Ramos (cell line): ENCODE measurements around the gene EPB41L1.

ENCODE experiments used
- in situ Hi-C: fragments of 300-500 bp; cut with MboI; formaldehyde crosslinking; loops from one replicate; pipeline ENCODE4 v1.14.3; 2022; ENCODE audit warnings: low sequenced_read_pairs; ENCODE audit not compliant: unreplicated experiment

The EPB41L1 gene

DNA sequence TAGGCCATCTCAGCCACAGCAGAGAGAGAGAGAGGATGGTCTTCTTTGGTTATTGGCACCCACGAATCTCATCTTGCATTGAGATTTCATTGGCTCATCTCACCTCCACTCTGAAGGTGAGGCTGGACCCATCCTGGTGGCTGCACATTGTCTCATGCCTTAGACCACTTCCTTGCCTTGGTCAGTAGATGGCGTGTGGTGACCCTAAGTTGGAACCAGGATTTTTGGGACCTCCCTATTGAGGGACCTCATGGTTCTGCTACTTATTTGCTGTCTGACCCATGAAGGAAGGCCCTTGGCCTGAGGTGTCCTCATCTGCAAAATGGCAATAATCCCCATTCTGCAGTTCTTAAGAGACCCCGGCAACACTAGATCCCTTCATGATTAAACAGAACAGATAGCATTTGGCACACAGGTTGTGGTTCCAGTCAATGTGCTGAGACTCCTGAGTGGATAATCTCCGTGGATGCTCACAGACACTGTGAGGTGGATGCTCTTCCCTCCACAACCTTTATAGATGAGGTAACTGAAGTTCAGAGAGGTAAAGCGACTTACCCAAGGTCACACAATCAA, 60.2 kb downstream of the EPB41L1 start:
- in situ Hi-C loops: no loop called here

DNA sequence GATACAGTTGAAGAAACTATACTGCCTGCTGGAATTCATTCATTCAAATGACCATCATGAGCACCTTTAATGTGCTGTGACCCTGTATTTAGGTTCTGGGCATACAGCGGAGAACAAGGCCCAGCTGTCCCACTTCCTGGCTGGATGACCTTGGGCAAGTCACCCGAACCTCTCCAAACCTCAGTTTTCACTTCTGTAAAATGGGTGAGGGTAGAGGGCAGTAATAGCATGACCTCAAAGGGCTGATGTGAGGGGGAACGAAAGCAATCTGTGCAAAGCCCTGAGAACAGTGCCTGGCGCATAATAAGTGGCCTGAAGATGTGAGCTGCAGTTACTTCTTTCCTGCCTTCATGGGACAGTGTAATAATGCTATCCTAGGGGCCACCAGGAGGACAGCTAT, 61.2 kb downstream of the EPB41L1 start:
- in situ Hi-C loops: no loop called here

DNA sequence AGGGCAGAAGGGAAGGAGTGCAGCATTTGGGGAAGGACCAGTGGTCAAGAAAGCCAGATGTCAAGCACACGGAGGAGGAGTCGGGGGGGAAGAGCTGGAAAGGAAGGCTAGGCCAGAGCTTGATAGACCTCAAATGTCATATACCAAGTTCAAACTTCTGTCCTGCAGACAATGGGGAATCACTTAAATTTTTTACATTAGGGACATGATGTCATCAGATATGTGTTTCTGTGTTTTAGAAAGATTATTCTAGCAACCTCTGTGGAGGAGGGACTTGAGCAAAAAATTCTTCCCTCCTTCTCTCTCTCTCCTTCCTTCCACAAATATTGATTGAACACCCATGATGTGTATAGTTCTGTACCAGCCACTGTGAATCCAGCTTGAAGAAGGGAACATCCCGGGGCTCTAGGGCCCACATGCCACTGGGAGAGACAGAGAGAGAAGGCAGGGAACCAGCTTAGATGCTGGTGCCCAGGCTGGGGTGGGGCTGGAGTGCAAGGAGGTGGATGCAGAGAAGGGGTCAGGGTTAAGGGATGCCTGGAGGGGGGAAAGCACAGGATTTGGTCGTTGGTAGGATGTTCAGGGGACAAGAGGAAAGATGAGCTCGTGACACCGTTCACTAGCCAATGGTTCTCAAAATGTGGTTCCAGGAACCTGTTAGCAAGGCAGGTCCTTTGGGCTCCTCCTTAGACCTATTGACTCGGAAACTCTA, 61.9 kb downstream of the EPB41L1 start:
- in situ Hi-C loops: no loop called here

DNA sequence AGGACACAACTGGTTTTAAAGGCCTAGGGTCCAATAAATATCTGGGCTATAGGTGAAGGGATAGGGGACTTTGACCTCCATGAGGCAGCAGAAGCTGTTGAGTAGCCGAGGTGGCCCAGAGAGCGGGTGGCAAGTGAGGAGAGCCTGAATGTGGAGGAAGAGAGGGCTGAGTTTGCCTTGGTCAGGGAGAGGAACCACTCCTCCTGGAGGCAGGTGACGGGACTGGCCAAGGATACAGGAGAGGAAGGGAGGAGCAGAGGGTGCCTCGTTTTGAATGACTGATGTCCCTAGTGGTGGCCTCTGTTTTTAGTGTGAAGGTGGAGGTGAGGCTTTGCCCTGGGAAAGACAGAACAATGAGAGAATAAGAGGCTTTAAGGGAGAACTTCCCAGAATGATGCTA, 62.7 kb downstream of the EPB41L1 start:
- in situ Hi-C loops: no loop called here

DNA sequence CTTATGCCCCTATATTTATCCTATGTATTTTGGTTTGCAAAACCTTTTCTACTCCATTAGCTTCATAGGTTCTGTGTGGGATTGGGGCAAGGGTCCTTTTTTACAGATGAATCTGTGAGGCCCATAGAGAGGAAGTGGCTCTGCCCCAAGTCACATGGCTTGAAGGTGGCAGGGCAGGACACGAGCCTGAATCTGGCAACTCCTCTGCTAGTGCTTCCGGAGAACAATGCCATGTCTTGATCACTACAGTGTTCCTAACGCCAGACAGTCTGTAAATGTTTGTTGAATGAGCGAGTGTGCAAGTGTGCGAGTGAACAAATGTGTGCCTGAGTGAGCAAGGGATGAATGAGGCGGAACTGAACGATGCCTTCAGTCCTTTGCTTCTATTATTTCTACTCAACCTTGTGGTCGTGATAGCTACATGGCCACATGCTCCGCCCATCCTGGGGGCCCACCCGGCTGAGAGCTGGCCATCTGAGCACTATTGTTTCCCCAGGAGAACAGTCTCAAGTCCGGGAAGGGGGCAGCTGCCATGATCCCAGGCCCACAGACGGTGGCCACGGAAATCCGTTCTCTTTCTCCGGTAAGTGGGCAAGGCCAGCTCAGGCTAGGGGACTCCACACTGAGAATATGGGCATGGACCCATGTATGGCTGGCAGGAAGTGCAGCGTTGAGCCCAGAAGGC, 64.0 kb downstream of the EPB41L1 start:
- in situ Hi-C loops: no loop called here

DNA sequence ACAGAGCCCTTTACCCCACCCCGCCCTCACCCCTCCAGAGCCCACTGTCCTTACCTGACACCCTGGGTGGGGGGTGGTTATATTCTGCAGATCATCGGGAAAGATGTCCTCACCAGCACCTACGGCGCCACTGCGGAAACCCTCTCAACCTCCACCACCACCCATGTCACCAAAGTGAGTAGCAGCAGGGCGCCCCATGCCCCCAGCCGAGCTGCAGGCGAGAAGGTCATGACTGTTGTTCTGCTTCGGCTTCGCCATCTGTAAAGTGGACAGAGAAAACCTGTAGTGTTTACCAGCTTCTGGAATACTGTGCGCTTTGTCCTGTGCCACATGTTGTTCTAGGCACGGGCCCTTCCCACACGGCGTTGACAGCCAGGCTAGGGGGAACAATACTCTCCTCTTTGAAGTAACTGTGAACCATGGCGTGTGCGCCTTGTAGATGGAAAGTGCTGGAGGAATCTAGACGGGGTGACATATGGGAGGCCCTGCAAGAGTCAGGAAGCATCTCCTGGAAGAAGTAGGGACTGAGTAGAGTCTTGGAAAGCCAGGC, 65.2 kb downstream of the EPB41L1 start:
- in situ Hi-C loops: no loop called here

DNA sequence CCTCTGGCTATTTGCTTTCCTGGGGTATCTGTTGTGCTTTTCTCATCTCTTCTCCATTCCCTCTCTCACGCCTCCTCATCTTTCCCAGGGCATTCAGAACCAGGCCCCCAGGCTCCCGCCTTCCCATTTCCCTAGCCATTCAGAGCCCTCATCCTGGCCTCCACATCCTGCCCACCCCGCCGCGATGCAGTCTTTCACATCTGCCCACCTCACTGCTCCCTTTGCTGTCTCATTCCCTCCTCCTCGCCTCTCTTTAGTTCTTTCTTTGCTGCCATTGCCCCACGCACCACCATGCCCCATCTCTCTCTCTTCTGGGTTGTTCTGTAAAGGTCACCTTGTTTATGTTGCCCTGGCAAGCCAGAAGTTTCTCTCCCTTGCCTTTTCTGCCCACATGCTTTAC, 71.1 kb downstream of the EPB41L1 start:
- in situ Hi-C loops: no loop called here

DNA sequence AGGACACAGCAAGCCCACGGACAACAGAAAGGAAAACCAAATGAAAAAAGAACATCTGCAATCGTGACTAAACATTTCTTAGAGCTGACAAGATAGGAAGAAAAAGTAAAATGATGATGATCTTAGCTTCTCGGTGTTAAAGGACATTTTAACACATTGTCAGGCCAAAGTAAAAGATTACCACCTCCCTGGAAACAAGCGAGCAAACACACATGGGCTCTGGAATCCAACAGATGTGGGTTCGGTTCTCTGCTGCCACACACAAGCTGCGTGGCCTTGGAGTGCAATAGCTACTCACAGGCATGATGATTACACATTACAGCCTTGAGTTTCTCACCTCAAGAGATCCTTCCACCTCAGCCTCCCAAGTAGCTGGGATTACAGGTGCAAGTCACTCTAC, 74.2 kb downstream of the EPB41L1 start:
- in situ Hi-C loops: no loop called here

DNA sequence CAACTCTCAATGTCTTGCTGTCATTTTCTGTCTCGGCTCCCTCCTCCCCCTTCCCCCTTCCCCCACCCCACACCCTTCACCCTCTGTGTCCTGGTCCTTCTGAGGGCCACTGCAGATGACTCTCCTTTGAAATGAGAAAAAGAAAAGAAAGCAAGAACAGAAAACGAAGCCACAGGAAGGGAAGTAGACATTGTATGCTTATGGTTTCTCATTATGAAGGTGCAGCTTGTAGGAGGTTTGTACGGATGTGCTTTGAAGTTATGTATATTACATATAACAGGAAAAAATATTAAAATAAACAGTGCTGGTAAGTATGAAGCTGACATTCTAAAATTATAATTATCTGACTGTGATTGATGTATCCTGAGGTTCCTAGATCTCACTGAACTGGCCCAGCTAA, 75.5 kb downstream of the EPB41L1 start:
- in situ Hi-C loops: no loop called here

DNA sequence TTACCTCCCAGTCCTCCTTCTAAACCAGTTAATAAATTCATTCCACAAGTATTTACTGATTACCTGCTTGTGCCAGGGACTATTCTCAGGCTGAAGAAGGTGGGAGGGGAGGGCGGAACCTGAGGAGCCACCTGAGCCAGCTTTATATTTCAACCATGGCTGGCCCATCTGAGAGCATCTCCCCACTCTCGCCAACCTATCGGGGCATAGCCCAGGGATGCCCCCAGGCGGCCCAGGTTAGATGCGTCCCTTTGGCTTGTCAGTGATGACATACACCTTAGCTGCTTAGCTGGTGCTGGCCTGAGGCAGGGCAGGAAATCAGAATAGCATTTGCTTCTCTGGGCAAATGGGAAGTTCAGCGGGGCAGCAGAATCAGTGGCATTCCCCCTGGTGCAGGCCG, 76.8 kb downstream of the EPB41L1 start:
- in situ Hi-C loops: no loop called here

DNA sequence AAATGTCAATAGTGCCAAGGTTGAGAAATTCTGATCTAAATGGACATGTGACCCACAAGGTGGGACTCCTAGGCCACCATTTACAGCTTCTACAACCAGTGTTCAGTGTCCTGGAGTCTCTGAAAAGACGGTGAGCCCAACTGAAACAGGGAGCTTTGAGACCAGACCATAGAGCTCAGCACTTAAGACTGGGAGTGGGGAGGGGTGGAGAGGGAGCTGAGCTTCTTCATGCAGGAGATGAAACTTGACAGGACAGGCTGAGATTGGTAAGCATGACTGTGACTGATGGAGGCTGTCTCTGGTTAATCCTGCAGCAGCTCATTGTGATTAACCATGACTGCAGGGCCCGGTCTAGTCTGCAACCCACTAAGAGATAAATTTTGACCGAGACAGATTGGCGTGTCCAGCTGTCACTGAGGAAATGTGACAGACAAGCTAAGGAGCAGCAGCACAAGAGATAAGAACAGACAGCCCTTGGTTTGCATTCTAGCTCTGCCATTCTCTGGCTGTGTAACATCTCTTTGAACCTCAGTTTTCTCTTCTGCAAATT, 80.3 kb downstream of the EPB41L1 start:
- in situ Hi-C loops: no loop called here

DNA sequence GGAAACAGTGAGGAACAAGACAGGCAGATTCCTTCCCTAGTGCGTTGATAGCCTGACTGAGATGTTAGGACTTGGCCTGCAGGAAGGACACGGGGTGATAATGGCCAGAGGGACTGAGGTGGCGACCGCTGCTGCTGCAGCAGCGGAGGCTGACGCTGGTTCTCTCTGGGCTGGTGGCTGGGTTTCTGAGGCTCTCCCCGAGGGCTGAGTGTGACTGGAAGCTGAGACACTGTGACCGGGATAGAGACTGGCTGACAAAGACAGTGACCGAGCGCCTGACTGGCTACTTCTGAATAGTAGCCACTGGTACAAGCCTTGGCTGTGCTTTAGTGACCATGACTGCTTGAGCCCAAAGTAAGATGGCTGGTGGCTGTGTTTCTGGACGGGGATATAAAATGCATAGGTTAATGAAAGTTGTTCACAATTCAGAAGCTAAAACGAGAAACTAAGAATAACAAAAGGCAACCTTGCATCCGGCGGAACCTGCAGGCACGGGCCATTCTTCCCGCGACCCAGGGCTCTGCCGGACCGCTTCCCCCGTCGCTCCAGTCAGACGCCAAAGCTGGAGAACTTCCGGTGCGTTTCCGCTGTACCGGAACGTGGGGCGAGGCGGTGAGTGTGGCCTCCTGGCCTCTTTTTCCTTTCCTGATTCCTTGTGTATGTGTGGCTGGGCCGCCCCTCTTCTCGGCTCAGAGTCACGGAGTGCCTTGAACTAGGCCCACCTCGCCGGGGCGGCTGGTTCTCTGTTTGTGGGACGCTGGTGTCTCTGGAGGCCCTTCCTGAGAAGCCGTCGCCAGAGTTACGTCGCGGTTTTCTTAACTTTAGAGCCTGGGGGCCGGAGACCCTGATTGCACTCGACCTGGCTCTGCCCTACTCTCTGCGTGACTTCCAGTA, 81.6 kb downstream of the EPB41L1 start, which contains the start of gene AAR2:
Gene AAR2, plus strand, starts transcription at position 587 of the 894 bp plus-strand sequence. CDS start 3,391 bp downstream, outside the sequence.
- in situ Hi-C loops: no loop called here

DNA sequence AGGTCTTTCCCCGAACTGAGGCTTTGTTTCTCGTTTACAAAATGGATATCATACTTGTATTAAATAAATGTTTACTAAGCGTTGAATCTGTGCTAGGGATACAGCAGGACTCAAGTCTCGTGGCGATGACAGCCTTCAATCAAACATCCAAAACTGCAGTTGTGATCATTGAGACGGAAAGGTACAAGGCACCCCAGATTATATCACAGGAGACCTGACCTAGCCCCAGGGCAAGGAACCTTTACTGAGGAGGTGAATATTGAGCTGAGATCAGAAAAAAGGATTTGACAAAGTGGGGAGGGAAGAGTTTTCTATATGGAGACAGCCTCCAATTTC, 82.2 kb downstream of the EPB41L1 start:
- in situ Hi-C loops: no loop called here

DNA sequence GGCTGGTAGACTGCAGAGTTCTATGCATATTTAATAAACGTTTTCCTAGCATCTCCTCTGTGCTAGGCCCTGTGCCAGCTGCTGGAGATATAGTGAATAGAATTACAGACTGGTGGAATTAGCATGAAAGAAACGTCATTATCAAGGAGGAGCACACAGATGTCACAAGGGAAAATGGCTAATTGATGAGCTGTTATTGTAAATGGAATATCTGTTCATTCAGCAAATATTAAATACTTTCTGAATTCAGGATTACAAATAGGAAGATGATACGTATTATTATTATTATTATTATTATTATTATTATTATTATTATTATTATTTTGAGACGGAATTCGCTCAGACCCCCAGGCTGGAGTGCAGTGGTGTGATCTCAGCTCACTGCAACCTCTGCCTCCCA, 82.9 kb downstream of the EPB41L1 start:
- in situ Hi-C loops: no loop called here

DNA sequence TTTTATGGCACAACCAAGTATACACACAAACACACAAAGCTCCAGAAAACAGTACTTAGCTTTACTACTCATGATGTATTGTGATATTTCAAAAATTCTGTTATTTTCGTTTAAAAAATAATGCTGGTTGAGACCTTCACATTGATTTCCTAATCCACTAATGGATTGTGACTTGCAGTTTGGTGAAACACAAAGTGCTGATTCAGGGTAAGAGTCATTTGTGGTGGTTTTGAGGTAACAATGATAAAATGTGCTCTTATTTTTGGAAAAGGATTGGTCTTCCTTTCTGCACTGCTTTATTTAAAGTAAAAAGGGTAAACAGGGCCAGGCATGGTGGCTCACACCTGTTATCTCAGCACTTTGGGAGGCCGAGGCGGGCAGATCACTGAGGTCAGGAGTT, 83.6 kb downstream of the EPB41L1 start:
- in situ Hi-C loops: no loop called here

DNA sequence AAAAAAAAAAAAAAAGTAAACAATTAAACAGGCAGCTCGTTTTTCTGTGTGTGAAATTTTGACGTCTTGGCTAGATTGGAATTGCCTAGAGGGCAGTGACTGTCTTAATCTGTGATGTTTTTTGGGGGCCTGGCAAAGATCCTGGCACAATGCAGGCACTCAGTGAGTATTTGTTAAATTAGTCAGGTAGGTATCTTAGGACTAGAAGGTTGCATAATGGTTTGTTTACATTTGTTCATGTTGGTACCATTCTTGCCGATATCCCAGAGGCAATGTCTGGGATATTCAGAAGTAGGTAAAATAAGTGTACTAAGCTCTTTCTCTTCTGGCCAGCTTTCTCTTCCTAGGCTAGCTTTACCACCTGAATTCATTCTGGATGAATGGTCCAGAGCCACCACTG, 84.2 kb downstream of the EPB41L1 start:
- in situ Hi-C loops: no loop called here

DNA sequence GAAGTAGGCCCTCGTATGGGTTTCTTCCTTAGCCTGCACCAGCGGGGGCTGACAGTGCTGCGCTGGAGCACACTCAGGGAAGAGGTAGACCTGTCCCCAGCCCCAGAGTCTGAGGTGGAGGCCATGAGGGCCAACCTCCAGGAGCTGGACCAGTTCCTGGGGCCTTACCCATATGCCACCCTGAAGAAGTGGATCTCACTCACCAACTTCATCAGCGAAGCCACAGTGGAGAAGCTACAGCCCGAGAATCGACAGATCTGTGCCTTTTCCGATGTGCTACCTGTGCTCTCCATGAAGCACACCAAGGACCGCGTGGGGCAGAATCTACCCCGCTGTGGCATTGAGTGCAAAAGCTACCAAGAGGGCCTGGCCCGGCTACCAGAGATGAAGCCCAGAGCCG, 85.5 kb downstream of the EPB41L1 start:
- in situ Hi-C loops: no loop called here

DNA sequence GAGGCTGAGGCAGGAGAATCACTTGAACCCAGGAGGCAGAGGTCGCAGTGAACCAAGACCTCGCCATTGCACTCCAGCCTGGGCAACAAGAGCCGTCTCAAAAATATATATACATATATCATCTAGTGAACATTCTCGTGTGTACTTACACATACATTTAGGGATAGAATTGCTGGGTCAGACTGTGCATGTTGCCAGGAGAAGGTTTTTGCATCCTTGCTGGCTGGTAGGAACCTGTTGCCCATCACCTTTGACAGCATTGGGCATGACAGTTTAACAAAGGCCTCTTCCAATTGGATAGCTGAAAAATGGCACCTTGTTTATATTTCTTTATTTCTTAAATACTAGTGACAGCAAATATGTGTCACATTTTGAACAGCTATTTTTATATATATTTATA, 87.1 kb downstream of the EPB41L1 start:
- in situ Hi-C loops: no loop called here

DNA sequence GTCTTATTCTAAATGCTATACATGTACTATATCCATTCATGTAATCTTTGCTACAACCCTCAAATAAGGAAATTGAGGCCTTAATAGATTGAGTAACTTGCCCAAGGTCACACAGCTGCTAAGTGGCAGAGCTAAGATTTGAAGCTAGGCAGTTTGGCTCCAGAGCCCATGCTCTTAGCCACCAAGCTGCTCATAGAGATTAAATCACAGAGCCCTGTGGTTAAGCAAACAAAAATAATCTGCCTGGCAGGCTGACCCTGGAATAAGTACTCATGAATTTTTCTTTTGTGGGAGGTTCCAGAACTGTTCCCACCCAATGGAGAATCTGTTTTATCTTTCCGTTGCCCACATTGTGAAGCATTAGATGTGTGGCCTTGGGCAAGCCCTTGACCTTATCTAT, 89.2 kb downstream of the EPB41L1 start:
- in situ Hi-C loops: no loop called here

DNA sequence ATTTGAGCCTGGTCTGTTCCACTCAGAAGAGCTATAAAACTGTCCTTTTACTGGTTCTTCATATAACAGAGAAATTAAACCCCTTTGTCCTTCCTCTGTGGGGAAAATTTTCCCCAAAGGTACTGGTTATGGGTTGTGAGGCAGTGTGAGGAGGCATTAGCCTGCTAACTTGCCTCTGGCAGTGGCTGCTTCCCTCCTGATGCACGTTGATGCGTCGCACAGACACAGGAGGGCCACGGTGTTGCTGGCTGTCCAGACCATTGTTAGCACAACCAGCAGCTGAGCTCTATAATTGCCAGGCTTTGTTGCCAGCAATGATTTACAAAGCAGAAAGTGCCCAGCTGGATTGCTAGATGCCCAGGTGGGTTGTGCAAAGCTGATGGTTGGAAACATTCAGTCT, 91.9 kb downstream of the EPB41L1 start:
- in situ Hi-C loops: no loop called here
